ENCODE results near the gene PRKAR2B. TPM values are rescaled to one million over a fixed set of nuclear protein-coding genes. Genes with fewer than 3 reads are reported as not detected.

Gene PRKAR2B
- total and polyA plus RNA-seq, 2 experiments from 2014 or later, result 0.81 to 3.2 TPM

DNA sequence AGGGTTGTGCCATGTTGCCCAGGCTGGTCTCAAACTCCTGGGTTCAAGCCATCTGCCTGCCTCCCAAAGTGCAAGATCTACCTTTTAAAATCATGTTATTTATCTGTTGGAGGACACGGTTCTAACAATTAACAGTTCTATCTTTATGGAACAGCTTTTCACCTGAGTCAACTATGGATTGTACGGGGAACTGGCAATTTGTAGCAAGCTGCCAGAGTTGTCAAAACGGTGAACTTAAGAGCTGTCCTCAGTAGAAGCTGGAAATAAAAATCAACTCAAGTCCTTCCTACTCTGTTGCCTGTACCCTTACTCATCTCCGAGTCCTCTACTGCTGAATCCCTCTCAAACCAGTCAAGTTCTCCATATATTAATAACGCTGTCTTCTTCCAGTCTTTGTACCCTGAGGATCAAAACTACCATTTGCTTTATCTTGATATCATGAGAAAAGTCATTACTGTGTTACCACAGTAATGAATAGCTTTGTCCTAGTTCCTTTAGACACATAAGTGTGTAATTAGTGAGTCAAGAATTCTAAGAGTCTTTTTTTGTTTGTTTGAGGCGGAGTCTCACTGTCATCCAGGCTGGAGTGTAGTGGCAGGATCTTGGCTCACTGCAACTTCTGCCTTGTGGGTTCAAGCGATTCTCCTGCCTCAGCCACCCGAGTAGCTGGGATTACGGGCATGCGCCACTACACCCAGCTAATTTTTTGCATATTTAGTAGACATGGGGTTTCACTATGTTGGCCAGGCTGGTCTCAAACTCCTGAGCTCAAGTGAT lies 152.5 kb downstream of the PRKAR2B start:
- Histone ChIP-seq H3K4me2 (ENCODE audit: unreplicated experiment) (no peak overlapping the region), H4K20me1 (ENCODE audit: insufficient read depth) (no peaks in the 10 kb centered on the region), H3K9ac (no peak overlapping the region), H3K4me1 (ENCODE audit: insufficient read depth) (no peaks in the 10 kb centered on the region), H3K27ac (no peak overlapping the region), H3F3A (ENCODE audit: insufficient read depth) (peaks cover 17% of the 10 kb centered on the region; the same call in 1 of the 2 replicates), H3K79me2 (ENCODE audit: insufficient read depth) (no peaks in the 10 kb centered on the region), H3K4me3 (no peak overlapping the region), H3K9me2 (ENCODE audit: insufficient read depth) (no peaks in the 10 kb centered on the region), H3K36me3 (ENCODE audit: low read depth) (peaks cover 48% of the 10 kb centered on the region), H3K27me3 (replicated peaks; ENCODE audit: insufficient read depth) (no peaks in the 10 kb centered on the region), H3K9me3 (ENCODE audit: low read depth) (no peaks in the 10 kb centered on the region), H2AFZ (no peak overlapping the region)
- in situ Hi-C loops (cut with MboI), result no loop called here
- DNase-seq, result no peak
- 94% methylated on average over 10 of the region's 10 CpGs for WGBS, 2 experiments (ENCODE audit: low coverage in 1 of 2, low lambda C conversion rate in 2 of 2, missing lambda C conversion rate in 2 of 2)
- no peak for TF ChIP-seq EZH2 (IDR thresholded peaks at IDR 0.05; ENCODE audit: insufficient read depth, poor library complexity, severe bottlenecking)
- TF ChIP-seq EZH2phosphoT487 (IDR thresholded peaks at IDR 0.05; ENCODE audit: insufficient read depth, low read depth), result no peak

DNA sequence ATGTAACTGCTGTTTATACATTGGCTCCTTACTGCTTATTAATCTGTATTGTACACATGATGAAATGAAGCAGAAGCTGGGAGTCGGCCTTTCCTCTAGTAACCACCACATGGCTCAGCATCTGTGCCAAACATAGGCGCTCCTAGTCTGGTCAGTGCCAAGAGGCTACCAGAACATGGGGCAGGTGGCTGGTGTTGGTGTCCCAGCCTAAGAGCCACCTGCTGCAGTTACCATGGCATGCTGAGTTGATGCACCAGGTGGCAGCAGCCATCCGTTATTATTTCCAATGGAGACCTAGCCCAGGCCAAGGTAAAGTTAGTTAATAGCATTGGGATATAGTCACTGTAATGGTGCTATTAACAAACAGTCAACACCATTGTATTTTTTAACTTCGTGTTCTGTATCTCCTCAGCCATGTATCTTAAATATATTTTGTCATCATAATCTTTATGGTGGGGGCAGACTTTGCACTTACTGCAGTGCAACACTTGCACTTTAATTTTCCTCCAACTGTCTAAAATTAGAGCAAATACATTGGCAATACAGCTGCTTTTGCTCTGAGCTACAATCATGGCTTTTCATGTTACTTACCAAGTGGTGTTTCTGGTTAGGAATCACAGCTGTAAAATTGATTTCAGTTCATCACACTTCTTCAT lies 157.4 kb downstream of the PRKAR2B start:
- Histone ChIP-seq H3K27ac (no peak overlapping the region), H3K9me3 (ENCODE audit: low read depth) (no peaks in the 10 kb centered on the region), H3K4me1 (ENCODE audit: insufficient read depth) (no peaks in the 10 kb centered on the region), H3K36me3 (ENCODE audit: low read depth) (peaks cover 61% of the 10 kb centered on the region), H3F3A (ENCODE audit: insufficient read depth) (0 out of 2 replicates have a peak, but pooled peaks cover 1% of the 10 kb centered on the region), H2AFZ (no peak overlapping the region), H3K27me3 (replicated peaks; ENCODE audit: insufficient read depth) (no peaks in the 10 kb centered on the region), H3K9me2 (ENCODE audit: insufficient read depth) (no peaks in the 10 kb centered on the region), H3K9ac (no peak overlapping the region), H3K4me2 (ENCODE audit: unreplicated experiment) (no peak overlapping the region), H3K79me2 (ENCODE audit: insufficient read depth) (no peaks in the 10 kb centered on the region), H3K4me3 (no peak overlapping the region), H4K20me1 (ENCODE audit: insufficient read depth) (no peaks in the 10 kb centered on the region)
- in situ Hi-C loops (cut with MboI), result no loop called here
- TF ChIP-seq EZH2phosphoT487 (IDR thresholded peaks at IDR 0.05; ENCODE audit: insufficient read depth, low read depth) (no peak), EZH2 (IDR thresholded peaks at IDR 0.05; ENCODE audit: insufficient read depth, poor library complexity, severe bottlenecking) (no peak)
- 65 to 70% methylated on average over 4 of the region's 4 CpGs for WGBS, 2 experiments (ENCODE audit: low coverage in 1 of 2, low lambda C conversion rate in 2 of 2, missing lambda C conversion rate in 2 of 2)
- peak; percentile 45 for DNase-seq

DNA sequence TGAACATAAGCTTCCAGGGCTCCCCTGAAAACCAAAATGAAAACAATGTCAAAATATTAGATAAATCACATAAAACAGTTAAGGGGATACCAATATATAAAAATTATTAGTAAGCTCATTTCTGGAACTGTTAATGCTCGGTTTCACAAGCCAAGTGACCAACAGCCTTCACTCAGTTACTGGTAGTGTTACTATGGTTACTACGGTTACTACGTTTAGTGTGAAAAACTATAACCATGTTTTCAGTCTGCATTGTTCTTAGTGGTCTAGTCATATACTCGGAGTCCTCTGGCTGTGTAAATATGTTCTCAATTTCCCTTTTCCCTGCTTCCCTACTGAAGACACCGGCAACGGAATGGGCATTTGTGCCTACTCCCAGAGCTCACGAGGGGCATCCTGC lies 159.1 kb downstream of the PRKAR2B start:
- peaks cover 10% of the 10 kb centered on the region for H3K4me1 ChIP-seq (ENCODE audit: insufficient read depth)
- no peaks in the 10 kb centered on the region for H3K27me3 ChIP-seq (replicated peaks; ENCODE audit: insufficient read depth)
- H3F3A ChIP-seq (ENCODE audit: insufficient read depth), result peaks cover 13% of the 10 kb centered on the region; the same call in 1 of the 2 replicates
- in situ Hi-C loops (cut with MboI), result no loop called here
- DNase-seq, result no peak
- no peaks in the 10 kb centered on the region for H4K20me1 ChIP-seq (ENCODE audit: insufficient read depth)
- H2AFZ ChIP-seq, result no peak overlapping the region
- H3K9ac ChIP-seq, result no peak overlapping the region
- H3K79me2 ChIP-seq (ENCODE audit: insufficient read depth), result no peaks in the 10 kb centered on the region
- H3K36me3 ChIP-seq (ENCODE audit: low read depth), result peaks cover 54% of the 10 kb centered on the region
- no peak overlapping the region for H3K4me2 ChIP-seq (ENCODE audit: unreplicated experiment)
- H3K9me2 ChIP-seq (ENCODE audit: insufficient read depth), result no peaks in the 10 kb centered on the region
- WGBS, 2 experiments (ENCODE audit: low coverage in 1 of 2, low lambda C conversion rate in 2 of 2, missing lambda C conversion rate in 2 of 2), result 85 to 86% methylated on average over 7 of the region's 7 CpGs
- H3K4me3 ChIP-seq, result no peak overlapping the region
- TF ChIP-seq EZH2phosphoT487 (IDR thresholded peaks at IDR 0.05; ENCODE audit: insufficient read depth, low read depth) (no peak), EZH2 (IDR thresholded peaks at IDR 0.05; ENCODE audit: insufficient read depth, poor library complexity, severe bottlenecking) (no peak)
- no peaks in the 10 kb centered on the region for H3K9me3 ChIP-seq (ENCODE audit: low read depth)
- no peak overlapping the region for H3K27ac ChIP-seq

DNA sequence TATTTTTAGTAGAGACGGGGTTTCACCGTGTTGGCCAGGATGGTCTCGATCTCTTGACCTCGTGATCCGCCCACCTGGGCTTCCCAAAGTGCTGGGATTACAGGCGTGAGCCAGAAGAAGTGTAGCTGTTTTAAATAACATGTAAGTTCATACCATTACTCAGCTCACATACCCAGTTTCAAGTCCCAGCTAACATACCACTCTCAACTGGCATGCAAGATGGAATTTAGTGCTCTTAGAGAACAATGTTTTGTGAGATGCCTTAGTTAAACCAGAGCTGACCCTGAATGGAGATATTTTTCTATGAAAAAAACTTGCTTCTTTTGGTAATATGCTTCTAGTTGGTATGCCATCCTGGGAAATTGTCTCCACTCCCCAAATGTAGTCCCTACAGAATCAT lies 161.6 kb downstream of the PRKAR2B start:
- WGBS, 2 experiments (ENCODE audit: low coverage in 1 of 2, low lambda C conversion rate in 2 of 2, missing lambda C conversion rate in 2 of 2), result 99% methylated on average over 6 of the region's 6 CpGs
- Histone ChIP-seq H3K9me2 (ENCODE audit: insufficient read depth) (no peaks in the 10 kb centered on the region), H3K4me1 (ENCODE audit: insufficient read depth) (peaks cover 10% of the 10 kb centered on the region), H4K20me1 (ENCODE audit: insufficient read depth) (no peaks in the 10 kb centered on the region), H3K27me3 (replicated peaks; ENCODE audit: insufficient read depth) (no peaks in the 10 kb centered on the region), H3K9me3 (ENCODE audit: low read depth) (no peaks in the 10 kb centered on the region), H3K4me3 (no peak overlapping the region), H2AFZ (no peak overlapping the region), H3F3A (ENCODE audit: insufficient read depth) (peaks cover 13% of the 10 kb centered on the region; the same call in 1 of the 2 replicates), H3K27ac (no peak overlapping the region), H3K79me2 (ENCODE audit: insufficient read depth) (no peaks in the 10 kb centered on the region), H3K4me2 (ENCODE audit: unreplicated experiment) (no peak overlapping the region), H3K36me3 (ENCODE audit: low read depth) (peaks cover 33% of the 10 kb centered on the region), H3K9ac (no peak overlapping the region)
- DNase-seq, result no peak
- in situ Hi-C loops (cut with MboI), result no loop called here
- TF ChIP-seq EZH2 (IDR thresholded peaks at IDR 0.05; ENCODE audit: insufficient read depth, poor library complexity, severe bottlenecking), result no peak

Data from GM23248 (cell line).